NB4 (cell line): Measurements from ENCODE around the gene ZNF544.

Source experiments
- DNase-seq: peaks from one replicate; pipeline ENCODE4 v3.0.0; 2010; ENCODE audit warnings: low read depth
- H3K4me3 ChIP-seq: one replicate; pipeline ENCODE4 v1.5.1; 2011; ENCODE audit warnings: mild to moderate bottlenecking, low read depth, low read length, moderate library complexity
- MAX ChIP-seq: IDR thresholded peaks from 2 replicates; pipeline ENCODE4 v1.6.1; 2011; ENCODE audit warnings: low read depth, low read length
- MYC ChIP-seq: IDR thresholded peaks from 2 replicates; pipeline ENCODE4 v1.6.1; 2011; ENCODE audit warnings: low read depth, low read length
- POLR2A ChIP-seq: IDR thresholded peaks from 2 replicates; pipeline ENCODE4 v1.6.1; 2011; ENCODE audit warnings: mild to moderate bottlenecking; ENCODE audit not compliant: insufficient read length; ENCODE audit errors: extremely low read depth
- TF ChIP-seq, protein P1 (sequence below): IDR thresholded peaks from one replicate; pipeline ENCODE4 v1.5.1; 2012; ENCODE audit warnings: low read depth, low read length

ZNF544 gene

GRCh38 chr19:58284199-58284598 lies 55.5 kb downstream of the ZNF544 start:
- H3K4me3 ChIP-seq: no peak overlapping the region

DNA sequence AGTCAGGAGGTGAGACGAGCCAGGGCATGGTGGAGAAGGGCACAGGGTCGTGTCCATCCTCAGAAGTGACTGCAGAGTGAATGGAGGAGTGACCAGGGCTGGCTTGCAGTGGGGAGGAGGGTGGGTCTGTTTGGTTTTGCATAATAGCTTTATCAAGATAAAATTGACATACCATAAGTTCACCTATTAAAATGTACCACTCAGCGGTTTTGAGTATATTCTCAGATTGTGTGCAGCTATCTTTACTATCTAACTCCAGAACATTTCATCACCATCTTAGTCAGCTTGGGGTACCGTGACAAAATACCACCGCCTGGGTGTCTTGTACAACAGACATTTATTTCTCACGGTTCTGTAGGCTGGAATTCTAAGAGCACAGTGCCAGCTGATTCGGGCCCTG lies 63.2 kb downstream of the ZNF544 start:
- no peak for DNase-seq
- no peak overlapping the region for H3K4me3 ChIP-seq
- TF ChIP-seq MYC (no peak), MAX (no peak), POLR2A (no peak)
- TF ChIP-seq, protein P1, sequence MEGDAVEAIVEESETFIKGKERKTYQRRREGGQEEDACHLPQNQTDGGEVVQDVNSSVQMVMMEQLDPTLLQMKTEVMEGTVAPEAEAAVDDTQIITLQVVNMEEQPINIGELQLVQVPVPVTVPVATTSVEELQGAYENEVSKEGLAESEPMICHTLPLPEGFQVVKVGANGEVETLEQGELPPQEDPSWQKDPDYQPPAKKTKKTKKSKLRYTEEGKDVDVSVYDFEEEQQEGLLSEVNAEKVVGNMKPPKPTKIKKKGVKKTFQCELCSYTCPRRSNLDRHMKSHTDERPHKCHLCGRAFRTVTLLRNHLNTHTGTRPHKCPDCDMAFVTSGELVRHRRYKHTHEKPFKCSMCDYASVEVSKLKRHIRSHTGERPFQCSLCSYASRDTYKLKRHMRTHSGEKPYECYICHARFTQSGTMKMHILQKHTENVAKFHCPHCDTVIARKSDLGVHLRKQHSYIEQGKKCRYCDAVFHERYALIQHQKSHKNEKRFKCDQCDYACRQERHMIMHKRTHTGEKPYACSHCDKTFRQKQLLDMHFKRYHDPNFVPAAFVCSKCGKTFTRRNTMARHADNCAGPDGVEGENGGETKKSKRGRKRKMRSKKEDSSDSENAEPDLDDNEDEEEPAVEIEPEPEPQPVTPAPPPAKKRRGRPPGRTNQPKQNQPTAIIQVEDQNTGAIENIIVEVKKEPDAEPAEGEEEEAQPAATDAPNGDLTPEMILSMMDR: no peak

More at GRCh38 chr19:58284199-58284598, 55.5 kb downstream of the ZNF544 start:
- DNase-seq: no peak
- TF ChIP-seq POLR2A (no peak), MYC (no peak), MAX (no peak)
- TF ChIP-seq, protein P1: no peak

DNA sequence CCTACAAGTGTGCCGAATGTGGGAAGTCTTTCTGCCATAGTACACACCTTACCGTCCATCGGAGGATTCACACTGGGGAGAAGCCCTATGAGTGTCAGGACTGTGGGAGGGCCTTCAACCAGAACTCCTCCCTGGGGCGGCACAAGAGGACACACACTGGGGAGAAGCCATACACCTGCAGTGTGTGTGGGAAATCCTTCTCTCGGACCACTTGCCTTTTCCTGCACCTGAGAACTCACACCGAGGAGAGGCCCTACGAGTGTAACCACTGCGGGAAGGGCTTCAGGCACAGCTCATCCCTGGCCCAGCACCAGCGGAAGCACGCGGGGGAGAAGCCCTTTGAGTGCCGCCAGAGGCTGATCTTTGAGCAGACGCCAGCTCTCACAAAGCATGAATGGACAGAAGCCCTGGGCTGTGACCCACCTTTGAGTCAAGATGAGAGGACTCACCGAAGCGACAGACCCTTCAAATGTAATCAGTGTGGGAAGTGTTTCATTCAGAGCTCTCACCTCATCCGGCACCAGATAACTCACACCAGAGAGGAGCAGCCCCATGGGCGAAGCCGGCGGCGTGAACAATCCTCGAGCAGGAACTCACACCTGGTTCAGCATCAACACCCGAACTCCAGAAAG lies 66.1 kb downstream of the ZNF544 start:
- no peak for DNase-seq
- TF ChIP-seq MAX (no peak), POLR2A (no peak), MYC (no peak)
- TF ChIP-seq, protein P1: no peak
- H3K4me3 ChIP-seq: no peak overlapping the region

DNA sequence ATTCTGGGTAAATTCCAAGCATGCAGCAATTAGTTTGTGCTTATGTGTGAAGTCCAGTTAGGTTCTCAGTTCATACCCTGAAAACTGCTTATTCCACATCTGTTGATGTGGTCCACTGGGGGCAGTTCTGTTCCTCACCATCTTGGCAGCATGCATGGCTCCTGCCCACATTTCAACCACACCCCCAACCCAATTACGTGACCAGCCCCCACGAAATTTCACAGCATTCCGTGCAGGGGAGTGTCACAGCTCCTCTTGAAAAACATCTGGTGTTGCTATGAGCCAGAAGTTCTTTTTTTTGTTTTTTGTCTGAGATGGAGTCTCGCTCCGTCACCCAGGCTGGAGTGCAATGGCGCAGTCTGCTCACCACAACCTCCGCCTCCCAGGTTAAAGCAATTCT lies 67.4 kb downstream of the ZNF544 start:
- H3K4me3 ChIP-seq: no peak overlapping the region
- no peak for DNase-seq
- TF ChIP-seq POLR2A: no peak
- no peak for TF ChIP-seq MAX
- no peak for TF ChIP-seq MYC
- TF ChIP-seq, protein P1: no peak

GRCh38 chr19:58300620-58301019 lies 71.9 kb downstream of the ZNF544 start:
- no peak for TF ChIP-seq MYC
- TF ChIP-seq, protein P1: no peak
- TF ChIP-seq MAX: no peak
- DNase-seq: no peak
- no peak overlapping the region for H3K4me3 ChIP-seq

- peak overlapping the region; percentile 92 for H3K4me3 ChIP-seq
- TF ChIP-seq MAX (no peak), MYC (no peak), POLR2A (no peak)
- TF ChIP-seq, protein P1: no peak
- DNase-seq: no peak
Measured at GRCh38 chr19:58304255-58304654, 75.5 kb downstream of the ZNF544 start.
